ENCODE results near the gene MGRN1.
"Not testable (repeated sequence)": the region's sequence is repeated elsewhere in the genome, so short reads cannot be mapped to it uniquely, and the experiment has no call there.

The MGRN1 gene

GRCh38 chr16:4625560-4626159 lies 1.0 kb downstream of the MGRN1 start:
- no peak for DNase-seq

GRCh38 chr16:4626396-4626795 lies 1.8 kb downstream of the MGRN1 start:
- DNase-seq = no peak

- DNase-seq = no peak
Measured at GRCh38 chr16:4628283-4628682, 3.7 kb downstream of the MGRN1 start.

- no peak for DNase-seq
Measured at GRCh38 chr16:4631444-4631843, 6.8 kb downstream of the MGRN1 start.

DNA sequence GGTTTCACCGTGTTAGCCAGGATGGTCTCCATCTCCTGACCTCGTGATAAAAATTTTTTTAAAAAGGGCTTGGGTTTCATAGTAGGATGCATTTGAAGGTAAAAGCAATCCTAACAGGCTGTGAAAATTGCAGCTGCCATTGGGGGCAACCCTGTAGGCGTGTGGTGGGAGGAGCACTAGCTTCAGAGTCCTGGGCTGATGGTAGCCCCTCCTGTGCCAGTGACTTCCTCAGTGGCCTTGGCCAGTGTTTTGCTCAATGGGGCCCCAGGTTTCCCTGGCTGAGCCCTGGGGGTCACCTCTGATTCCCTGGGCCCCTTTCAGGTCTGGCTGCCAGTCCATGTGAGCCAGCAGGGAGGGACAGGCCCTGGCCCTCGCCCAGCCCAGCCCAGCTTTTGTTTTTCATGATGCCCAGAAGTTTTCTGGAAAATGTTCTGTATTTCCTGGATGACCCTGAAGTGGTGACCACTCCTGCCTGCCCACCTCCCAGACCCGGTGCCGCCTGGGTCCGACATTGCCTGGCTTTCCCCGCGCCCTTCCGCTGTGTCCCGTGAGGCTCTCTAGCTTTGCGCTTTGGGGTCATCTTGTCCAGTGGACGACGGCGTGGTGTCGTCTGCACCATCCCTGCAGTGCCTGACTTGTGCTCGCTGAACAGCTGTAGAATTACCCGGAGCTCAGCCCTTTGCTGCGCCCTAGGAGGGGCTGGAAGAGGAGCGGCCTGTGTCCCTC lies 9.4 kb downstream of the MGRN1 start:
- no peak for DNase-seq

- DNase-seq = no peak
Measured at GRCh38 chr16:4634768-4635167, 10.1 kb downstream of the MGRN1 start.

DNA sequence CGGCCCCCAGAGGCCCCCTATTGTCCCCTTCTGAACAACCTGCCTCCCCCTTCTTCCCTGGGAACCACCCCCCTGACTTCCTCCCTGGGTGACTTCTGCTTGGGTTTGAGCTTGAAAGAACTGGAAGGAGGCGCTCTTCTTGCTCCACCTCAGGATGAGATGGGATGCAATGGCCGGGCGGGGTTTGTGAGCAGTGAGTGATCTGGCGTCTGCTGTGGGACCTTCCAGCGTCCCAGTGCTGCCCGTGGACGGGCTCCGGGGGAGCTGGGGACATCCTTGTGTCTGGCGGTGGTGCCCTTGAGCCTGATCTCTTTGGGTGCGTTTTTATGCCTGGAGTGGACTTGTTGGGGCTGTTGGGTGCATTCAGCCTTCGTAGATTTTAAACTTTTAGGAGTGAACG lies 11.6 kb downstream of the MGRN1 start:
- no peak for DNase-seq

GRCh38 chr16:4637501-4638166 lies 13.0 kb downstream of the MGRN1 start:
- no peak for DNase-seq

- no peak for DNase-seq
Measured at GRCh38 chr16:4639899-4640509, 15.4 kb downstream of the MGRN1 start.

GRCh38 chr16:4640572-4641305 lies 16.1 kb downstream of the MGRN1 start:
- no peak for DNase-seq

DNA sequence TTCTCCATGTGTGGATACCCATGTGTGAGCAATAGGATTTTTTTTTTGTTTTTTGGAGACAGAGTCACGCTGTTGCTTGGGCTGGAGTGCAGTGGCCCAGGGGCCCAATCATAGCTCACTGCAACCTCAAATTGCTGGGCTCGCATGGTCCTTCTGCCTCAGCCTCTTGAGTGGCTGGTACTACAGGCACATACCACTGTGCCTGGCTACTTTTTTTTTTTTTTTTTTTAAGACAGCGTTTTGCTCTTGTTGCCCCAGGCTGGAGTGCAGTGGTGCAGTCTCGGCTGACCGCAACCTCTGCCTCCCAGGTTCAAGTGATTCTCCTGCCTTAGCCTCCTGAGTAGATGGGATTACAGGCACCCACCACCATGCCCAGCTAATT lies 16.7 kb downstream of the MGRN1 start:
- DNase-seq = no peak

DNA sequence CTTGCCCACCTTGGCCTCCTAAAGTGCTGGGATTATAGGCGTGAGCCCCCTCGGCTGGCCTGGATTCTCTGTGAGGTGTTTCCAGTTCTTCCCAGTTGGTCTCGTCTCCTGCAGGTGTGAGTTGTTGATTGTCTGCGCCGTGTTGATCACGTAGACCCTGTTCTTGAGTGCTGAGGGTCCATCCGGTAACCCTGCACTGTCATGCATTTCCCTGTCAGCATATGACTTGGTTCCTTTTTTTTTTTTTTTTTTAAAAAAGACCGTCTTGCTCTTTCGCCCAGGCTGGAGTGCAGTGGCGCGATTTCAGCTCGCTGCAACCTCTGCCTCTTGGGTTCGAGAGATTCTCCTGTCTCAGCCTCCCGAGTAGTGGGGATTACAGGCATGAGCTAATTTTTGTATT lies 17.3 kb downstream of the MGRN1 start:
- DNase-seq = no peak

GRCh38 chr16:4646773-4647643 lies 22.4 kb downstream of the MGRN1 start:
- DNase-seq = no peak

DNA sequence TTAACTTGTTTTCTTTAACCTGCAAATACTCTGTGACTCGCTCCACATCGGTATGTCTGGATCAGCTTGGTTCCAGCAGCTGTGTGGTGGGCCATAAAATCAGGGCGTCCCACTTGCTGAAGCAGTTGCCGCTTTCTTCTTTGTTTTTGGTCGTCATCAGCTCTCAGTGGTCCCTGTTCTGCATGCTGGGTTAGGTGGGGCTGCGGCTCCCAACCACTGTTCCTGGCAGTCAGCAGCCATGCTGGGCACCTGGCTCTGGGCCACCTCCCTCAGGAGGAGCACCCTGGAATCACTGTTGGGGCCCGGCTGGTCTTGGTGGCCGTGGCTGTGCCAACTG lies 23.0 kb downstream of the MGRN1 start:
- DNase-seq = no peak

GRCh38 chr16:4648917-4649316 lies 24.3 kb downstream of the MGRN1 start:
- DNase-seq = no peak

DNA sequence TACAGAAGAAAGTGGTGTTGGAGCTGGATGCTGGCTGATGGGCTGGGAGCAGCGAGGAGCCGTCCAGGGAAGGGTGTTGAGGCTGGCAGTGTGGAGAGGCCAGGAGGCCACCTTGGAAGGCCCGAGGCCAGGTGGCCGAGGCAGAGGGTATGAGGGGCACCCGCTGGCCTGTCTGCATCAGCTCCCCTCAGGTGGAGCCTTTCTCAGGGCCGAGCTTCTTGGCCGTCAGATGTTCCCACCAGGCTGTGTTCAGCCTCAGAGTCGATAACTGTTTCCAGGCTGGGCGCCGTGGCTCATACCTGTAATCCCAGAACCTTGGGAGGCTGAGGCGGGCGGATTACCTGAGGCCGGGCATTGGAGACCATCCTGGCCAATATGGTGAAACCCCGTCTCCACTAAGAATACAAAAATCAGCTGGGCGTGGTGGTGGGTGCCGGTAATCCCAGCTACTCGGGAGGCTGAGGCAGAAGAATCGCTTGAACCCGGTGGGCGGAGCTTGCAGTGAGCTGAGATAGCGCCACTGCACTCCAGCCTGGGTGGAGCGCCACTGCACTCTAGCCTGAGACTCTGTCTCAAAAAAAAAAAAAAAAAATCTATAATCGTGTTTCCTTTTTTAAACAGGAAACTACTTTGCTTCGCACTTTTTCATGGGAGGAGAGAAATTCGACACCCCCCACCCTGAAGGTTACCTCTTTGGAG lies 25.3 kb downstream of the MGRN1 start:
- DNase-seq = no peak

GRCh38 chr16:4650443-4651074 lies 25.9 kb downstream of the MGRN1 start:
- not testable (repeated sequence) for DNase-seq

GRCh38 chr16:4651827-4652226 lies 27.2 kb downstream of the MGRN1 start:
- no peak for DNase-seq

- DNase-seq = no peak
Measured at GRCh38 chr16:4652561-4652960, 27.9 kb downstream of the MGRN1 start.

DNA sequence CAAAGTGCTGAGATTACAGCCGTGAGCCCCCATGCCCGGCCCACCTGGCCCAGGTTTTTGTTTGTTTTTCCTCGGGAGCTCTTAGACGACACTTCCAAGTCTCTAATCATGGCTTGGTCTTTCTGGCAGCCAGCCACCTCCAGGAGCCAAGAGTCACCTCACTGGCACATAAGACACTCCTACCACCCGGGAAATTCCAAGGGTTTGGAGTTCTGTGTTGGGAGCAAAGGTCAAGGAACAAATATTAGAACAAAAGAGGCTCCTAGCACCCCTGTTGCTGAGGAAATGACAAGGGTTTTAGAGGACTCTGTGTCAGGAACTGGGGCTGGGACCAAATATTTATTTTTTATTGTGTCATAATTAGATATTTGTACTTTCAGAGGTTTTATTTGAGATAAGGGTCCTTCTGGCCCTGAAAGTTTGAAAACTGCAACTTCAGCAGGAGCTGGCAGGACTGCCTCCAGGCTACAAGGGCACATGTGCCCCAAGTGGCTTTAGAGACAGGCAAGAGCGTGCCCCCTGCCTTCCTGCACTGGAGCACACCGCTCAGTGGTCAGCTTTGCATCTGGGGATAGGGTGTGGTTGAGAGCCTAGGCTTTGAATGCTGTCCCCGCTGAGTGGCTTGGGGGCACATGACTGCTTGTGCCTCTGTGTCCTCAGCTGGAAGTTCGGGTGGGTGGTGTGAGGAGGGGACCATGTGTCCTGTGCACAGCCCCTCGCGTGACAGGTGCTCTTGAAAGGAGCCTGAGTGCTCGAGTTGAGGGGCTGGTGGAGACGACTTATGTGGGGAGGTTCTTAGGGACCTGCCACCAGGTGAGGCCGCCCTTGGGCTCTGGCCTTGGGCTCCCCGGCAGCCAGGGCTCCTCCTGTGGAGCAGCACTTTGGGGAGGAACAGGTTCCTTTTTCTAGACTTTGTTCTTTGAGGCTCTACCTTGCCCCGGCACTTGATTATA lies 29.7 kb downstream of the MGRN1 start:
- DNase-seq = no peak

Data from SIG-M5 (cell line).